Superior temporal gyrus (tissue), 1 donor: ENCODE data around the gene KIF2A.
"Not testable (repeated sequence)": the region's sequence is repeated elsewhere in the genome, so short reads cannot be mapped to it uniquely, and the experiment has no call there.

Source experiments
- DNase-seq: peaks from one replicate; pipeline ENCODE4 v3.0.0-alpha.2; 2016; ENCODE audit errors: extremely low spot score

The KIF2A gene

GRCh38 chr5:62291829-62292228 is 14.2 kb upstream of the KIF2A start:
- not testable (repeated sequence) for DNase-seq

GRCh38 chr5:62296998-62297397 is 9.0 kb upstream of the KIF2A start:
- DNase-seq = no peak

- no peak for DNase-seq
Observed at GRCh38 chr5:62298118-62298517, 7.9 kb upstream of the KIF2A start.

DNA sequence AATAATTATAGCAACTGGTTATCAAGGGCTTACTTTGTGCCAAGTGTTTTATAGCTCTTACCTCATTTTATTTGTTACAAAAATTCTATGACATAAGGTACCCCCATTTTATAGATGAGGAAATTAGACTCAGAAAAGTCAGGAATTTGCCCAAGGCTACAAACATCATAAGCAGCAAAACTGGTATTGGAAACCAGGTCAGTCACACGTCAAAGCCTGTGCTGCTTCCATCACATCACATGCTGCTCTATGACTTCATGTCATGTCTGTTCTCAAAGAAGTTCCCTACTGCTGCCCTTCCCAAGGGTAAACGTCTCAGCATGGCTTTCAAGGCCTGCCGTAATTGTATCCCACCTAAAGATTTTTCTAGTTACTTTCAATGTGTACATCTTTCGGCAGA is 6.9 kb upstream of the KIF2A start:
- no peak for DNase-seq

GRCh38 chr5:62299600-62299999 is 6.4 kb upstream of the KIF2A start:
- no peak for DNase-seq

GRCh38 chr5:62305358-62305714 is 670 bp upstream of the KIF2A start:
- DNase-seq = no peak

DNA sequence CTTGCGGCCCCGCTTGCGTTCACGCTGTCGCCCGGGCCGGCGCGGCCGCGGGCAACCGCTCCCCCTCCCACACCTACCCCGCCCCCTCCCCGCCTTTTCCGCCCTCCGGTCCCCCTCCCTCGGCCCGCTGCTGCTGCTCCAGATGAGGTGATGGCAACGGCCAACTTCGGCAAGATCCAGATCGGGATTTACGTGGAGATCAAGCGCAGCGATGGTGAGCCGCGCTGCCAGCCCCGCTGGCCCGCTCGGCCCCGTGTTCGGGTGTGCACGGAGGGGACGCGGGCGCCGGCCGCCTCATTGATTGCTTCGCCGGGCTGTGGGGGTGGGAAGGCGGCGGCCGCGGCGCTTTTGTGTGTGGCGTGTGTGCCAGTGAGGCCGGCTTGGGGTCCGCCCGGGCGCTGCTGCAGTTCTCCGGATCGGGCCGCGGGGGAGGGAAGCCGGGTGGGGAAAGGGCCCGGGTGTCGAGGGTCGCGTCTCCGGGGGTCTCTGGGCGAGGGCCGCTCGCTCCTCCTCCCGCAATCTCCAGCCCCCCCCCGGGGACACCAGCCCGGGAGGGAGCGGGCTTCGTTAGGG is 403 bp downstream of the KIF2A start:
- peak; percentile 57 for DNase-seq

GRCh38 chr5:62306896-62307689 is 1.1 kb downstream of the KIF2A start:
- no peak for DNase-seq

GRCh38 chr5:62308439-62308838 is 2.4 kb downstream of the KIF2A start:
- no peak for DNase-seq

DNA sequence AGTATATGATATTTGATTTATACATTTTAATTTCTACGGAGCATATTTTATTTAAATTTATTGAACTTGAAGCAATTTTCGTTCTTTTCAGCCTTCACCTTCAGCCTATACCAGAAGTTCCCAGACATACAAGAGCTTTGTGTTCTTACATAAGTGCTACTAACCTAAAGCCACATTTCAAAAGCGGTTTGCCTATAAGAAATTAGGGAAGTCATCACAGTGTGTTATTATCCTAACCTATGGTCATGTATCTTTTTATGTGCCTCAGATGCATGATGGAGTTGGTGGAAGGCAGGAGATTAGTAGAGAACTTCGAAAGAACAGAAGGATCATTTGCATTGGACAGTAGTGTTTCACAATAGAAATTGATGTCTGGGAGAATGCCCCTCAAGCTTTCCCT is 3.1 kb downstream of the KIF2A start:
- DNase-seq = no peak

GRCh38 chr5:62310426-62311143 is 4.6 kb downstream of the KIF2A start:
- DNase-seq = no peak

- no peak for DNase-seq
Observed at GRCh38 chr5:62312036-62312435, 6.0 kb downstream of the KIF2A start.

DNA sequence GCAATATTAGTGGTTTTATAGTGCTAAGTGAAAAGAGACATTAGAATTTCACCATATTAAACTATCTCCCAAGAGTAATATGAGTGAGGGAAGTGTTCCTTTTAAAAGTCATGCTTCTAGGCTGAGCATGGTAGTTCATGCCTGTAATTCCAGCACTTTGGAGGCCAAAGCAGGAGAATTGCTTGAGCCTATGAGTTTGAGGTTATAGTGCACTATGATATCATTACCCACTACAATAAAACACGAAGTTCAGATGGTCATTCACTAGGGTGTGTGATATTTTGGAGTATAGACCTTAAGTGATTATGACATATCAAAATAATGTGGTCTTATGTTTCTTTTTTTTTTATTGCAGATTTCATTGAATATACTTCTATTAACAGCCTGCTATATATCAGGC is 6.7 kb downstream of the KIF2A start:
- DNase-seq = peak; percentile 6

- DNase-seq = no peak
Observed at GRCh38 chr5:62314213-62314830, 8.3 kb downstream of the KIF2A start.

- no peak for DNase-seq
Observed at GRCh38 chr5:62315376-62316175, 9.6 kb downstream of the KIF2A start.

DNA sequence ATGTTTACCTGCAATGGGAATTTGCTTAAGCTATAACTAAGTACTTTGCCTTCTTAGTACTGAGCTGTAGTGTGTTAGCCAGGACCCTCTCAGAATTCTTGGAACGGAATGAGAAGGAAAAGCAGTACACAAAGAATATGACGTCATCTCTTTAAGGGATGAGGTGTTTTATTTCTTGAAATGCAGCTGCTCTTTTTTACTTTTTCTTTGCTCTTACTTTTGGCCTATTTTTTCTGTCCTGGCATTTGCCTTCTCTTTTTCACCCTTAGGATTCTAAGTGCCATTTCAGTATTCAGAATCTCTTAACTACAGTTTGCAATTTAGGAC is 10.1 kb downstream of the KIF2A start:
- DNase-seq = no peak

- DNase-seq = no peak
Observed at GRCh38 chr5:62317810-62318209, 11.8 kb downstream of the KIF2A start.

- DNase-seq = no peak
Observed at GRCh38 chr5:62322484-62322883, 16.5 kb downstream of the KIF2A start.

DNA sequence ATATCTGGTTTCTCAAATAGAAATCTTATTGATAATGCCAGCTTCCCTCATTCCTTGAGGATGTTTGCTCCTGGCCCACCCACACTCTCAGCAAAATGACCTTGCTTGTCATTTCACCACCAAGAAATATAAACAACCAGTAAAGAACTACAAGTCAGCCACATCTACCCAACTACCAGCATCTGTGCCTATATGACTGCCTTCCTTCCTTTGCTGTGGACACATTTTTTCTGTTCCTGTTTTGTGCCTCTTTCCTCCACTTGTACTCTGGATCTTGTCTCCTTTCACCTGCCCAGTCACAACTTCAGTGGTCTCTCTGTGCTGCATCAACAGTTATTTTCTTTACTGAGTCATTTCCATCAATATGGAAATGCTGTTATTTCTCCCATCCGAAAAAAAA is 20.3 kb downstream of the KIF2A start:
- no peak for DNase-seq

GRCh38 chr5:62326702-62327101 is 20.7 kb downstream of the KIF2A start:
- DNase-seq = no peak

GRCh38 chr5:62327138-62328053 is 21.4 kb downstream of the KIF2A start:
- DNase-seq = peak; percentile 47
